HG03354 (cell line): ENCODE data around the gene SIN3B.

Experiments used
- ATAC-seq: cut with Tn5 transposase; IDR thresholded peaks from one replicate; pipeline ENCODE4 v1.9.1; 2021; ENCODE audit warnings: mild to moderate bottlenecking; ENCODE audit not compliant: unreplicated experiment, poor library complexity, severe bottlenecking

SIN3B gene

DNA sequence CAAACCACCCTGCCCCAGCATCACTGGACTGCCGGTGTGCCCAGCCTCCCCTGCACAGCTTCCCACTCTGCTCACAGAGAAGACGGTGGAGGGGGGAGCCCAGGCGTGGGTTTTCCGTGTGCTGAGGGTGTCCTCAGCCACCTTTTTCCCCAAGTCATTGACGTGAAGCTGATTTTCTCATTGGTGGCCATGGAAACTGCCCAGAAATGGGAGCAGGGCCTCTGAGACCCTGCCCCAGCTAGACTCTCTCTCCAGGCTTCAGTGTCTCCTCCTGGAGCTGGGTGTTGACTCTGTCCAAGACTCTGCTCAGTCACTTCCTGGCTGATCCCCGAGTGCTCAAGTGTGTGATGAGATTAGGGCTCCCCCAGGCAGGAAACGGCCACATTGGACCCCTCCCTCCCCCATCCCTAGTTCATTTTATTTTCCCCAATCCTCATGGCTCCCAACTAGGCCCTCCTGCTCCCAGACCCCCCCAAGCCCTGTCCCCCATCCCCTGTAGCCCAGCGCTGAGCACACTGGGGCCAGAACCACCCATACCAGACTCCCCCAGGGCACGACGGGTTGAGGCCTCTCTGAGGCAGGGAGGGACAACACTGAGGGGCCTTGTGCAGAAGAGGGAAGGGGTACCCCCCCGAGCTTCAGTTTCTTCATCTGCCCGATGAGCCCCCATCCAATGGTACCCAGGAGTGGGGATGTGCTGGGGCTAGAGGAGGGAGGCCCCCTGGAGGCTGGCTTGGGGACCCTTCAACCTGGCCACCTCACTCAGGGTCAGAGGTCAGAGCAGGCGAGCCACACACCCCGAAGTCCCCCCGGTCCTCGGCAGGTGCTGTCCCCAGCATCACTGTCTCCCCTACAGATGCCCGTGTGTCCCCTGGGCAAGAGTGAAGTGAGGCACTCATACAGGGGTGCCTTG lies 58.4 kb downstream of the SIN3B start:
- ATAC-seq: no peak

DNA sequence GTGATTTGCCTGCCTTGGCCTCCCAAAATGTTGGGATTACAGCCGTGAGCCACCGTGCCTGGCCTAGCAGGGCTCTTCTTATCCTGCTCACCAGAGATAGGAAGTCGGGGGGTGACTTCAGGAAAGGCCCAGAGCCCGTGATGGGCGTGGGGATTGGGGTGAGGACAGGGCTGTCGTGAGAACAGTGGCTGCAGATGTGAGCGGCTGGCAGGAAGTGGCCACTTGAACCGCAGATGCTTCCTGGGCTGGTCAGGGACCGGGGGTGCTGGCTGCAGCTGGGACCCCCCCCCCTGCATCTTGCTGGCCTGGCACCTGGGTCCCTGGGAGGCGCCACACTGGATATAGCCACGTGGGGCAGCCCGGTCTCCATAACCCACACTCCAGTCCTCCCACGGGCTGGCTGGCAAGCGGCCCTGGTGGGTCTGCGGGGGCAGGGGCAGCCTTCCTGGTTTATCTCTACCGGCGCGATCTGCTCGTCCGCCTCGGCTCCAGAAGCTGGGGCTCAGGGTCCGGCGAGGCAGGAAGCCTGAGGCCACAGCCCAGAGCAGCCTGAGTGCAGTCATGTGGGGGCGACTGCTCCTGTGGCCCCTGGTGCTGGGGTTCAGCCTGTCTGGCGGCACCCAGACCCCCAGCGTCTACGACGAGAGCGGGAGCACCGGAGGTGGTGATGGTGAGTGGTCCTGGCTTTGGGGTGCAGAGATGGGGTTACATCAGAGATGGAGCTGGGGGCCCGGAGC lies 59.6 kb downstream of the SIN3B start, which contains the start of gene F2RL3:
F2RL3 (plus strand) TSS at position 371 of the 737 bp plus-strand sequence; CDS start at position 562, 191 bp downstream.
- peak; percentile 45 for ATAC-seq

DNA sequence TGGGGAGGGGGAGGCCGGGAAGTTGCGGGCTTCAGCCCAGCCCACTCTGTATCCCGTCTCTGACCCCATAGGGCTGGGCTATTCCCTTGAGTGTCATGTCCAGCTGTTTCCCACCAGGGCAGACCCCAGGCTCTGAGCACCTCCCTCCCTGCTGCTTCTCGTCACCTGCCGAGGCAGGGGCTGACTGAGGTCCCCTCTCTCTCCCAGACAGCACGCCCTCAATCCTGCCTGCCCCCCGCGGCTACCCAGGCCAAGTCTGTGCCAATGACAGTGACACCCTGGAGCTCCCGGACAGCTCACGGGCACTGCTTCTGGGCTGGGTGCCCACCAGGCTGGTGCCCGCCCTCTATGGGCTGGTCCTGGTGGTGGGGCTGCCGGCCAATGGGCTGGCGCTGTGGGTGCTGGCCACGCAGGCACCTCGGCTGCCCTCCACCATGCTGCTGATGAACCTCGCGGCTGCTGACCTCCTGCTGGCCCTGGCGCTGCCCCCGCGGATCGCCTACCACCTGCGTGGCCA lies 60.2 kb downstream of the SIN3B start:
- no peak for ATAC-seq

GRCh38 chr19:16889883-16890460 lies 60.8 kb downstream of the SIN3B start:
- no peak for ATAC-seq

DNA sequence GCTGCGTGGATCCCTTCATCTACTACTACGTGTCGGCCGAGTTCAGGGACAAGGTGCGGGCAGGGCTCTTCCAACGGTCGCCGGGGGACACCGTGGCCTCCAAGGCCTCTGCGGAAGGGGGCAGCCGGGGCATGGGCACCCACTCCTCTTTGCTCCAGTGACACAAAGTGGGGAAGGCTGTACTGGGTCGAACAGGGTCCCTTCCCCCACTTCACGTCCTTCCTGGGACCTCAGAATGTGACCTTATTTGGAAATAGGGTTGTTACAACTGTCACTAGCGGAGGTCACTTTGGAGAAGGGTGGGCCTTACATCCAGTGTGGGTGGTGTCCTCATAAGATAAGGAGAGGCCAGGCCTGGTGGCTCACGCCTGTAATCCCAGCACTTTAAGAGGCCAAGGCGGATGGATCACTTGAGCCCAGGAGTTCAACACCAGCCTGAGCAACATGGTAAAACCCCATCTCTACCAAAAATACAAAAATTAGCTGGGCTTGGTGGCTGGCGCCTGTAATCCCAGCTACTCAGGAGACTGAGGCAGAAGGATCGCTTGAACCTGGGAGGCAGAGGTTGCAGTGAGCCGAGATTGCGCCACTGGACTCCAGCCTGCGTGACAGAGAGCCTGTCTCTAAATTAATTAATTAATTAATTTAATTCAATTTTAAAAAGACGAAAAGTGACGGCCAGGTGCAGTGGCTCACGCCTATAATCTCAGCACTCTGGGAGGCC lies 61.4 kb downstream of the SIN3B start:
- no peak for ATAC-seq

- no peak for ATAC-seq
Measured at GRCh38 chr19:16891696-16892382, 62.6 kb downstream of the SIN3B start.

DNA sequence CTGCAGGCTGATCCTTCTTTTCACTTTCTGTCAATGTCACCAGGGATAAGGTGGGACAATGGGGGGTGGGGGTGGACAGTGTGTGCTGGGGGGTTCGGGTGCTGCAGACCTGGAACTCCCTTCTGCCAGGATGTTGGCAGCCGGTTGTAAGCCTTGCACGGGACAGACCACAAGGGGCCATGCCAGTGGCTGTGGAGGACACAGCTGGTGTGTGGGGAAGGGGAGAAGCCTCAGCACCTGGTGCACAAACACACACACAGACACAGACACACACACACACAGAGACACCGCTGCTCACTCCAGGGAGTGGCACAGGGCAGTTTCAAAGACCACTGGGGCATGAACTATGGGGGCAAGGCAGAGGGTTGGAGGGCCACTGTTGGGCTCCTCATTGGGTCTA lies 63.2 kb downstream of the SIN3B start:
- no peak for ATAC-seq

GRCh38 chr19:16892868-16893685 lies 63.9 kb downstream of the SIN3B start:
- ATAC-seq: peak; percentile 39

DNA sequence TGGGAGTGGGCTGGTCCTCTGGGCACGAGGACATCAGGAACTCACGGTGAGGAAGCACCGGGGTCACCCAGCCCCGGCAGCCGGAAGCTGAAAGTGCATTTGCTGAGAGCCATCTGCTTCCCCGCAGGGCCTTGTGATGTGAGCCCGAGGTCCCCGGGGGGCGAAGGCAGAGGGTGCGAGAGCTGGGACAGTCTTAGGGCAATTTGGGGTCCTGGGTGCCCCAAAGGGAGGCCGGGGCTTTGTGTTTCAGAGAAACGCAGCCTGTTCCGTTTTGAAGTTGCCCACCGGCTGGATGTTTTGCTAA lies 64.4 kb downstream of the SIN3B start:
- no peak for ATAC-seq

DNA sequence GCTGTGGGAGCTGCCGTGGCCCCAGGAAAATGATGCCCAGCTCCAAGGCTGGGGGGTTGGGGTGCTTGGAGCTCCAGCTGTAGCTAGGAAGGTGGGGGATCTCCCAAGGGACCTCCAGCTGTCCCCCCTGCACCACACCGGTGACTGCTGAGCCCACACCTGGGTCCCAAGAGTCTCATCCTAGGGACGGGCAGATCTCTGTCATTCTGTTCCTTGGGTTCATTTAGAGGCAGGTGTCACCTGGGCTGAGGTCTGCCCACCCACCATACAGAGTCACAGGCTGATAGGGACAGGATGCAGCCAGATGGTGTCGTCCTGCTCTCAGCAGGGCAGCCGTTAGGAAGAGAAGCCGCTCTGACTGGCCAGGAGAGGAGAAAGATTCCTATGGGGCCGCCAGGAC lies 64.9 kb downstream of the SIN3B start:
- ATAC-seq: no peak

GRCh38 chr19:16895467-16896145 lies 66.4 kb downstream of the SIN3B start:
- no peak for ATAC-seq

DNA sequence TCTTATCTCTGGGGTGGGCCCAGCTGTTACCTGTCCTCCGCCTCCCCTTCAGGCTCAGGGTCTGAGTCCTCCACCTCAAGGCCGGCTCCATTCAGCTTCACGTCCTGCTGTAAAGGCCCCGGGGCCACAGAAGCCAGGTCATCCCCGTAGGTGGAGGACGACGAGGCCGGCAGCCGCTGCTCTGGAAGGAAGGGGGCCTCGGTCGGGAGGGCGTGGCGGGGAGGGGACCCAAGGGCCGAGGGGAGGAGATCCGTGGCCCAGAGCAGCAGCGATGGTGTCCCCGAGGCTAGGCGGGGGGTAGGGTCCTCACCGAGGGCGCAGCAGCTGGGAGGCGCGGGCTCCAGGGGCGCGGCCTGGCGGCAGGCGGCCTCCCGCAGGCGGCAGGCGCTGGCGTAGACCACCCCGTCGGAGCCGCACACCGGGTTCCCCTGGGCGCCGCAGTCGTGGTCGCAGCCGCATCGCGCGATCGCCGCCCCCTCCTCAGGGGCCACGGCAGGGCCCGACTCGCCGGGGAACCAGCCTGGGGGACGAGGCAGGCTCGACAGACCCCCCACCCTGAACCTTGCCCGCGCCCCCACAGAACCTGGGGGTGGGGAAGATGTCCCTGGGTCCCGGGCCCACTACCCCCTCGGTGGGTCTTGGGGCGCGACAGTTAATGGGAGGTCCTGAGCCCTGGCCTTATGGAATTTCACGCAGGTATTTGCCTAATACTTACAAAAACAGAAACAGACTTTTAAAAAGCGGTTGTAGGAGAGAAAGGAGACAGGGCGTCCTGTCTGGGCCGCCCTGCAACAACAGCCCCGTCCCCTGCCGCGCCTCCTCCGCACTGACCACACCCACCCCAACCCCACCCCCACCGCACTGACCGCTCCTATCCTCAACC lies 67.2 kb downstream of the SIN3B start:
- peak; percentile 4 for ATAC-seq

- ATAC-seq: peak; percentile 49
Measured at GRCh38 chr19:16897029-16897855, 68.0 kb downstream of the SIN3B start.

GRCh38 chr19:16897856-16898161 lies 68.6 kb downstream of the SIN3B start:
- peak; percentile 4 for ATAC-seq

DNA sequence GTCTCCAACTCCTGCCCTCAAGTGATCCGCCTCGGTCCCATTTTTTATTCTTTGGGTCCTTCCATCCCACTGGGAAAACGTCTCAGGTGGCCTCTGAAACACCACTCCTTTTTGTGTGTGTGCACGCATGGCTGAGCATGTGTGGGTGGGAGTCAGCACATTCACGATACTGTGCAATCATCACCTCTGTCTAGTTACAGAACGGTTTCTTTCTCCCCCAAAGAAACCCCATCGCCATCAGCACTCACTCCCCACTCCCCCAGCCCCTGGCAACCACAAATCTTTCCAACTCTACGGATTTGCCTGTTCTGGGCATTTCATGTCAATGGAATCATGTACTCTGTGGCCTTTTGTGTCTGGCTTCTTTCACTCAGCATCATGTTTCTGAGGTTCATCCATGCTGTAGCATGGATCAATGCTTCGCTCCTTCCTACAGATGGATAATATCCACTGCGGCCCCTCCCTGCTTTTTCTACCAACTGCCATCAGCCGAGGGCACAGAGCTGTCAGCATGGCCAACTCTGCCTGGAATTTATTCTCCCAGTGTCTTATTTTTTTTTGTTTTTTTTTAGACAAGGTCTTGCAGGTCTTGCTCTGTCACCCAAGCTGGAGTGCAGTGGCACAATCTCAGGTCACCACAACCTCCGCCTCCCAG lies 69.3 kb downstream of the SIN3B start:
- ATAC-seq: no peak

DNA sequence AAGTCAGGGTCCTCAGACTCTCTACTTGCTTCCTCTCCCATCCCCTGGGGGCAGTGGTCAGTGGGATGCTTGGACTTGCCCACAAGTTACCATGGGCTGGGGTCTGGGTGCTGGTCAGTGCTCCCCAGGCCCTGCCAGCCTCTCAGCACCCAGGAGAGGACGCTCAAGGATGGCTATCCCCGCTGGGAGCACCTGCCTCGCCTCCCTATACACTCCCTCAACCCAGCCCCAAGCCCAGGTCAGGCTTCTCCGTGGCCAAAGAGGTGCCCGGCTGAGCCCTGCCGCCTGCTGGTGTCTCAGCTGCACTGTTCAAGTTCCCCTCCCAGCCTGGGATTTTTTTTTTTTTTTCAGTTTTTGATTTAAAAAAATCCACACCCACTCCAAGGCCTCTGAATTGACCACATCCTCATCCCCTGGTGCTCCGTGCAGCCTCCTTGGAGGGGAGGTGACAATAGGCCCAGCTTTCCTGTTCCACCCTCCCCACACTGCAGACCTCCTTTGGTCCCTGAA lies 70.4 kb downstream of the SIN3B start:
- ATAC-seq: no peak
